ENCODE measurements around the gene CBLN2. TPM values are rescaled to one million over a fixed set of nuclear protein-coding genes. Genes with fewer than 3 reads are reported as not detected.

CBLN2 gene
- total and polyA plus RNA-seq, 2 of the 13 experiments (the other 11 are each of a cell fraction or from before 2014, with no cell fraction given) = not detected

- no peak for TF ChIP-seq ZNF646 (CRISPR knock-in tag; IDR thresholded peaks at IDR 0.05)
Observed at GRCh38 chr18:72530622-72531021, 13.5 kb downstream of the CBLN2 start (continued).

GRCh38 chr18:72504866-72505265 is 39.3 kb downstream of the CBLN2 start:
- H3K4me2 ChIP-seq (ENCODE audit: low read depth, low read length) = no peak overlapping the region
- in situ Hi-C loops (cut with HindIII; ENCODE audit: extremely low pct_ligation_motif_present, low pct_unique_long_range_greater_than_20kb) = no loop called here
- no peak overlapping the region for H3K4me3 ChIP-seq (replicated peaks in 1 of 3; ENCODE audit: insufficient read depth in 1 of 3, low read depth in 2 of 3, low read length in 3 of 3)
- no peaks in the 10 kb centered on the region for H4K20me1 ChIP-seq (ENCODE audit: insufficient read depth, low read length)
- ChIA-PET CTCF (ENCODE audit: low intra/inter-chr PET ratio, low total read pairs) (no interaction called here), POLR2A (no interaction called here)
- no peaks in the 10 kb centered on the region for H3K27me3 ChIP-seq (ENCODE audit: control insufficient read depth in 1 of 2, insufficient read depth in 2 of 2, low read length in 2 of 2)
- H3K4me1 ChIP-seq (ENCODE audit: insufficient read depth, low read length) = no peaks in the 10 kb centered on the region
- no peaks in the 10 kb centered on the region for H3K9me3 ChIP-seq (ENCODE audit: low read length)
- FAIRE-seq (no peak), DNase-seq (ENCODE audit: low spot score) (no peak), ATAC-seq (no peak)
- H2AFZ ChIP-seq (ENCODE audit: low read length) = no peak overlapping the region
- no TSS peak for BruUV-seq (replicated peaks)
- intact Hi-C loops (cut with micrococcal nuclease; ENCODE audit: unreplicated experiment) = no loop called here
- H3K79me2 ChIP-seq (ENCODE audit: insufficient read depth, low read length) = no peaks in the 10 kb centered on the region
- no peak for TF ChIP-seq ZMAT3 (CRISPR knock-in tag; conservative IDR thresholded peaks at IDR 0.05)
- H3K36me3 ChIP-seq (replicated peaks in 1 of 2; ENCODE audit: control insufficient read depth in 1 of 2, insufficient read depth in 2 of 2, low read length in 2 of 2) = no peaks in the 10 kb centered on the region
- no peak overlapping the region for H3K9ac ChIP-seq (ENCODE audit: insufficient read depth, low read depth, low read length)
- no peak overlapping the region for H3K27ac ChIP-seq (ENCODE audit: extremely low read length, insufficient read depth, low read length)
- WGBS (ENCODE audit: low lambda C conversion rate) = 40% methylated on average over 2 of the region's 5 CpGs
